ENCODE measurements around the gene C16orf74.

C16orf74 gene

DNA sequence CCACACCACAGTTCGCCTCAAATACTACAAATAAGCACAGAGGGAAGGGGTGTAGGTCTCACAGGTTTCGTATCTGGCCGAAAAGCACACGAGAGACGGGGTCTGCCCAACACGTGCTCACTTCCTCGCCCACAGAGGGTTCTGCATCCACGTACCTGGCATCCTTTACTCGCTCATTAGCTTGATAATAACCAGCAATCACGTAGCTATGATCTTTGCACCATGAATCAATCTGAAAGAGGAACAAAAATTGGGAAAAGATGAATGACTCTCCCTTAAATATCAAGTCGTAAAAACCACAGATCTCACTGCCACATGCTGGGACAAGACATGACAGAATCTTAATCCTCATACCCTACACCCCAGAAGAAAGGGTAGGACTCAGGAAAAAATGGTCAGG, 37.9 kb upstream of the C16orf74 start:
- Histone ChIP-seq H3K4me1 (ENCODE audit: control insufficient read depth, insufficient read depth, low read length, unreplicated experiment) (no peaks in the 10 kb centered on the region), H2AFZ (ENCODE audit: low read length, unreplicated experiment) (no peak overlapping the region), H3K4me3 (ENCODE audit: low read depth, low read length) (no peak overlapping the region), H3K27me3 (ENCODE audit: insufficient read depth, low read length) (no peaks in the 10 kb centered on the region), H3K36me3 (ENCODE audit: insufficient read depth, low read length) (peaks cover 22% of the 10 kb centered on the region; the same call in 1 of the 2 replicates), H3K27ac (ENCODE audit: low read depth, low read length) (no peak overlapping the region), H3K79me2 (ENCODE audit: control insufficient read depth, insufficient read depth, low read length, unreplicated experiment) (peaks cover 49% of the 10 kb centered on the region)

DNA sequence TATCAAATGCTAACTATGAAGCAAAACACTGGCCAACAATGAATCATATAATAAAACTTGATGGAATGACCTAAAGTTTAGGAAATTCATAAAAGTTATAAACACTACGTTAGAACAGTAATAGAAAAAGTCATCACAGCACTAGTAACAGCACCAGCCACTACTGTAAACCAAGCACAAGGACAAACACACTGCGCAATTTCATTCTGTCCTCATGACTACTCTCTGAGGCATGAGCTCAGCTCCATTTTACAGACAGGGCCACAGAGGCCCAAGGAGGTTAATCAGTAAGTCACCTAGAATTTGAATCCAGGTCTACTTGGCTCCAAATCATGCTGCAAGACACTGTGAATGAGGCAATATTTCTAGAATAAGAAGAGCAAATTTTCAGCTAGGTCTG, 35.0 kb upstream of the C16orf74 start:
- Histone ChIP-seq H3K27ac (ENCODE audit: low read depth, low read length) (no peak overlapping the region), H3K4me1 (ENCODE audit: control insufficient read depth, insufficient read depth, low read length, unreplicated experiment) (no peaks in the 10 kb centered on the region), H3K36me3 (ENCODE audit: insufficient read depth, low read length) (peaks cover 22% of the 10 kb centered on the region; the same call in 1 of the 2 replicates), H2AFZ (ENCODE audit: low read length, unreplicated experiment) (no peak overlapping the region), H3K79me2 (ENCODE audit: control insufficient read depth, insufficient read depth, low read length, unreplicated experiment) (peaks cover 23% of the 10 kb centered on the region), H3K4me3 (ENCODE audit: low read depth, low read length) (no peak overlapping the region), H3K27me3 (ENCODE audit: insufficient read depth, low read length) (no peaks in the 10 kb centered on the region)

DNA sequence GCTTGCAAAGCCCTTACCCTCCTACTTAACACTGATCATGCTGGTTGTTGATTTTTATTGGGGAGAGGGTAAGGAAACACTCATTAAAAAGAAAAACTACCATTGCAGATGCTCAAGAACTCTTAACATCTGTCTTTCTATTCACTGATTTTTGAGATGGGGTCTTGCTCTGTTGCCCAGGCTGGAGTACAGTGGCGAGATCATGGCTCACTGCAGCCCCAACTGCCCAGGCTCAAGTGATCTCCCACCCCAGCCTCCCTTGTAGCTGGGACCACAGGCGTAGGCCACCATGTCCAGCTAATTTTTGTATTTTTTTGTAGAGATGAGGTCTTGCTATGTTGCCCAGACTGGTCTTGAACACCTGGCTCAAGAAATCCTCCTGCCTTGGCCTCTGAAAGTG, 33.9 kb upstream of the C16orf74 start:
- no peaks in the 10 kb centered on the region for H3K4me1 ChIP-seq (ENCODE audit: control insufficient read depth, insufficient read depth, low read length, unreplicated experiment)
- peaks cover 14% of the 10 kb centered on the region for H3K79me2 ChIP-seq (ENCODE audit: control insufficient read depth, insufficient read depth, low read length, unreplicated experiment)
- peaks cover 29% of the 10 kb centered on the region; the same call in 1 of the 2 replicates for H3K36me3 ChIP-seq (ENCODE audit: insufficient read depth, low read length)
- H2AFZ ChIP-seq (ENCODE audit: low read length, unreplicated experiment): no peak overlapping the region
- no peaks in the 10 kb centered on the region for H3K27me3 ChIP-seq (ENCODE audit: insufficient read depth, low read length)
- no peak overlapping the region for H3K27ac ChIP-seq (ENCODE audit: low read depth, low read length)
- no peak overlapping the region for H3K4me3 ChIP-seq (ENCODE audit: low read depth, low read length)

DNA sequence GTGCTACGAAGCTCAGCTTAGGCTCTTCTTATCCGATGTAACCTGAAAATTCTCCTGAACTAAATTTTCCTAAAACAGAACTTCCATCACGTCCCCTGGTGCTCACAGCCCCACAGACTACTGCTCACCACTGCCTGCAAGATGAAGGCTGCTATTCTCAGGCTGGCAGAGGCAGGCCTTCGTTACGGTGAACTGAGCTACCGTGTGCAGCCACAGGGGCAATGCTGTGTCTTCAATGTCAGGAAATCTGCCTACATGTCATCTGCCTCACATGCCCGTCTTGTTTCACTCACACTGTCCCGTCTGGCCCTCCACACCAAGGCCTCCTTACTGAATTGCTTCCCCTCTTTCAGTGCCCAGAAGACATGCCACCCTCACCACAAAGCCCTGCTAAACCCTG, 32.5 kb upstream of the C16orf74 start:
- Histone ChIP-seq H2AFZ (ENCODE audit: low read length, unreplicated experiment) (no peak overlapping the region), H3K27me3 (ENCODE audit: insufficient read depth, low read length) (no peaks in the 10 kb centered on the region), H3K79me2 (ENCODE audit: control insufficient read depth, insufficient read depth, low read length, unreplicated experiment) (peaks cover 8% of the 10 kb centered on the region), H3K27ac (ENCODE audit: low read depth, low read length) (no peak overlapping the region), H3K4me1 (ENCODE audit: control insufficient read depth, insufficient read depth, low read length, unreplicated experiment) (no peaks in the 10 kb centered on the region), H3K36me3 (ENCODE audit: insufficient read depth, low read length) (peaks cover 28% of the 10 kb centered on the region; the same call in 1 of the 2 replicates), H3K4me3 (ENCODE audit: low read depth, low read length) (no peak overlapping the region)

DNA sequence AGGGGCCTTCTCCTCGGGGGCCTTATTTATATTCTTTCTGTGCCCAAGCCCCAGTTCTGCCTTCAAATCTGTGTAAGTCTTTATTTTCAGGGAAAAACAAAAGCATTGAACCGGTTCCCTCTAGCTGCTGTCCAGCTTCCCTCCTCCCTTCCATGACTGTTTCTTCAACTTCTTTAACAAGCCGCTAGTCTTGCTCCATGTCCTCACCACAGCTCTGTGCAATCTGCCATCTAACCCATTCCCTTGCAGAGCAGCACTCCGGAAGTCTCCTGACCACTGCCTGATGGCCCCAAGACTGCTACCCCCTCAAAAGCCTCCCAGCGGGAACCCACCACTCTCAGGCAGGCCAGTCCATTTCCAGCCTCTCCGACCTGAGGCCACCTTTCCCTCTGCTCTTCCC, 31.6 kb upstream of the C16orf74 start:
- no peaks in the 10 kb centered on the region for H3K27me3 ChIP-seq (ENCODE audit: insufficient read depth, low read length)
- no peak overlapping the region for H3K4me3 ChIP-seq (ENCODE audit: low read depth, low read length)
- peaks cover 21% of the 10 kb centered on the region; the same call in 1 of the 2 replicates for H3K36me3 ChIP-seq (ENCODE audit: insufficient read depth, low read length)
- no peak overlapping the region for H3K27ac ChIP-seq (ENCODE audit: low read depth, low read length)
- no peak overlapping the region for H2AFZ ChIP-seq (ENCODE audit: low read length, unreplicated experiment)
- peaks cover 10% of the 10 kb centered on the region for H3K4me1 ChIP-seq (ENCODE audit: control insufficient read depth, insufficient read depth, low read length, unreplicated experiment)
- peaks cover 4% of the 10 kb centered on the region for H3K79me2 ChIP-seq (ENCODE audit: control insufficient read depth, insufficient read depth, low read length, unreplicated experiment)

- Histone ChIP-seq H3K4me1 (ENCODE audit: control insufficient read depth, insufficient read depth, low read length, unreplicated experiment) (peaks cover 11% of the 10 kb centered on the region), H3K36me3 (ENCODE audit: insufficient read depth, low read length) (peaks cover 16% of the 10 kb centered on the region; the same call in 1 of the 2 replicates), H3K27me3 (ENCODE audit: insufficient read depth, low read length) (no peaks in the 10 kb centered on the region), H3K4me3 (ENCODE audit: low read depth, low read length) (no peak overlapping the region), H3K79me2 (ENCODE audit: control insufficient read depth, insufficient read depth, low read length, unreplicated experiment) (peaks cover 4% of the 10 kb centered on the region), H2AFZ (ENCODE audit: low read length, unreplicated experiment) (no peak overlapping the region), H3K27ac (ENCODE audit: low read depth, low read length) (no peak overlapping the region)
Measured at GRCh38 chr16:85781695-85782370, 30.9 kb upstream of the C16orf74 start.

GRCh38 chr16:85781156-85781555, 30.3 kb upstream of the C16orf74 start:
- no peak overlapping the region for H2AFZ ChIP-seq (ENCODE audit: low read length, unreplicated experiment)
- peaks cover 4% of the 10 kb centered on the region for H3K79me2 ChIP-seq (ENCODE audit: control insufficient read depth, insufficient read depth, low read length, unreplicated experiment)
- peaks cover 12% of the 10 kb centered on the region; the same call in 1 of the 2 replicates for H3K36me3 ChIP-seq (ENCODE audit: insufficient read depth, low read length)
- no peaks in the 10 kb centered on the region for H3K27me3 ChIP-seq (ENCODE audit: insufficient read depth, low read length)
- no peak overlapping the region for H3K4me3 ChIP-seq (ENCODE audit: low read depth, low read length)
- H3K27ac ChIP-seq (ENCODE audit: low read depth, low read length): no peak overlapping the region
- H3K4me1 ChIP-seq (ENCODE audit: control insufficient read depth, insufficient read depth, low read length, unreplicated experiment): peaks cover 11% of the 10 kb centered on the region

- H3K27me3 ChIP-seq (ENCODE audit: insufficient read depth, low read length): no peaks in the 10 kb centered on the region
- H3K4me1 ChIP-seq (ENCODE audit: control insufficient read depth, insufficient read depth, low read length, unreplicated experiment): peaks cover 11% of the 10 kb centered on the region
- no peak overlapping the region for H2AFZ ChIP-seq (ENCODE audit: low read length, unreplicated experiment)
- no peak overlapping the region for H3K27ac ChIP-seq (ENCODE audit: low read depth, low read length)
- H3K36me3 ChIP-seq (ENCODE audit: insufficient read depth, low read length): peaks cover 12% of the 10 kb centered on the region; the same call in 1 of the 2 replicates
- H3K4me3 ChIP-seq (ENCODE audit: low read depth, low read length): no peak overlapping the region
- H3K79me2 ChIP-seq (ENCODE audit: control insufficient read depth, insufficient read depth, low read length, unreplicated experiment): peaks cover 4% of the 10 kb centered on the region
Measured at GRCh38 chr16:85780281-85780680, 29.4 kb upstream of the C16orf74 start.

- H3K4me3 ChIP-seq (ENCODE audit: low read depth, low read length): no peak overlapping the region
- no peak overlapping the region for H2AFZ ChIP-seq (ENCODE audit: low read length, unreplicated experiment)
- peaks cover 12% of the 10 kb centered on the region; the same call in 1 of the 2 replicates for H3K36me3 ChIP-seq (ENCODE audit: insufficient read depth, low read length)
- peaks cover 11% of the 10 kb centered on the region for H3K4me1 ChIP-seq (ENCODE audit: control insufficient read depth, insufficient read depth, low read length, unreplicated experiment)
- H3K27me3 ChIP-seq (ENCODE audit: insufficient read depth, low read length): no peaks in the 10 kb centered on the region
- no peak overlapping the region for H3K27ac ChIP-seq (ENCODE audit: low read depth, low read length)
- no peaks in the 10 kb centered on the region for H3K79me2 ChIP-seq (ENCODE audit: control insufficient read depth, insufficient read depth, low read length, unreplicated experiment)
Measured at GRCh38 chr16:85778873-85779272, 28.0 kb upstream of the C16orf74 start.

GRCh38 chr16:85777583-85778310, 26.9 kb upstream of the C16orf74 start:
- no peaks in the 10 kb centered on the region for H3K79me2 ChIP-seq (ENCODE audit: control insufficient read depth, insufficient read depth, low read length, unreplicated experiment)
- H3K4me3 ChIP-seq (ENCODE audit: low read depth, low read length): no peak overlapping the region
- no peak overlapping the region for H3K27ac ChIP-seq (ENCODE audit: low read depth, low read length)
- no peak overlapping the region for H2AFZ ChIP-seq (ENCODE audit: low read length, unreplicated experiment)
- H3K36me3 ChIP-seq (ENCODE audit: insufficient read depth, low read length): peaks cover 12% of the 10 kb centered on the region; the same call in 1 of the 2 replicates
- H3K27me3 ChIP-seq (ENCODE audit: insufficient read depth, low read length): no peaks in the 10 kb centered on the region
- peaks cover 11% of the 10 kb centered on the region for H3K4me1 ChIP-seq (ENCODE audit: control insufficient read depth, insufficient read depth, low read length, unreplicated experiment)

DNA sequence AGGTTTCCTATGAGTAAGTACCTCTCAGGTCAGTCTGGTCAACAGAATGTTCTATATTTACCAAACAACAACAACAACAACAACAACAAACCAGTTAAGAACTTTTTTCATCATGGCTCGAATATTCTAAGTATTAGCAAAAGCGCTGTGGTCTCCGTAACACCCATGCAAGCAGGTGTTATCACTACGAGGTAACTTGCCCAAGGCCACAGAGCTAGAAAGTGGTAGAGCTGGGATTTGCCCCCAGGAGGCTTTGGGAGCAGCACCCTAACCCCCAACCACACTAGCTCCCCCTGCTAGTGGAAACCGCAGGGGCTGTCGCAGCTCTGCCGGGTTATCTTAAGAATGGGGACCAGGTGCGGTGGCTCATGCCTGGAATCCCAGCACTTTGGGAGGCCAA, 23.9 kb upstream of the C16orf74 start:
- H3K4me3 ChIP-seq (ENCODE audit: low read depth, low read length): no peak overlapping the region
- H3K79me2 ChIP-seq (ENCODE audit: control insufficient read depth, insufficient read depth, low read length, unreplicated experiment): no peaks in the 10 kb centered on the region
- no peak overlapping the region for H3K27ac ChIP-seq (ENCODE audit: low read depth, low read length)
- peaks cover 5% of the 10 kb centered on the region; the same call in 1 of the 2 replicates for H3K36me3 ChIP-seq (ENCODE audit: insufficient read depth, low read length)
- no peak overlapping the region for H2AFZ ChIP-seq (ENCODE audit: low read length, unreplicated experiment)
- H3K27me3 ChIP-seq (ENCODE audit: insufficient read depth, low read length): no peaks in the 10 kb centered on the region
- peaks cover 11% of the 10 kb centered on the region for H3K4me1 ChIP-seq (ENCODE audit: control insufficient read depth, insufficient read depth, low read length, unreplicated experiment)

Measured in ACC112 (cell line).